ENCODE data around the gene NODAL.

The NODAL gene

GRCh38 chr10:70391654-70392053 lies 49.8 kb downstream of the NODAL start:
- no peak for TF ChIP-seq CTCF (IDR thresholded peaks at IDR 0.05; ENCODE audit: extremely low read depth, insufficient read depth, missing control alignments)
- DNase-seq (ENCODE audit: low spot score): no peak
- in situ Hi-C loops (cut with MboI; ENCODE audit: low pct_unique_long_range_greater_than_20kb, low sequenced_read_pairs, unreplicated experiment): no loop called here
